GM12873 (cell line): Measurements from ENCODE around the gene MAU2.

ENCODE experiments used
- CTCF ChIP-seq: IDR thresholded peaks from 2 replicates; pipeline ENCODE4 v1.5.1; 2012; ENCODE audit warnings: low read depth, mild to moderate bottlenecking, moderate library complexity, low read length, control low read depth; ENCODE audit not compliant: insufficient read depth; ENCODE audit errors: missing control alignments

The MAU2 gene

GRCh38 chr19:19356500-19356899 is 35.9 kb downstream of the MAU2 start:
- TF ChIP-seq CTCF, result no peak

- no peak for TF ChIP-seq CTCF
Observed at GRCh38 chr19:19356901-19357566, 36.4 kb downstream of the MAU2 start.

GRCh38 chr19:19361075-19361594 is 40.5 kb downstream of the MAU2 start:
- peak; percentile 82 for TF ChIP-seq CTCF

GRCh38 chr19:19362075-19362474 is 41.4 kb downstream of the MAU2 start:
- TF ChIP-seq CTCF, result no peak

- peak; percentile 98 for TF ChIP-seq CTCF
Observed at GRCh38 chr19:19366434-19367396, 46.1 kb downstream of the MAU2 start.

GRCh38 chr19:19368087-19368486 is 47.5 kb downstream of the MAU2 start:
- no peak for TF ChIP-seq CTCF

GRCh38 chr19:19371059-19371458 is 50.4 kb downstream of the MAU2 start:
- TF ChIP-seq CTCF, result no peak
